GM18498 (cell line): Measurements from ENCODE around the gene PIP4K2A.
A peak's percentile ranks its signal among the peaks of the same experiment; 100 is the strongest.

ENCODE experiments used
- ATAC-seq: cut with Tn5 transposase; IDR thresholded peaks from one replicate; pipeline ENCODE4 v1.9.1; 2021; ENCODE audit warnings: mild to moderate bottlenecking, moderate library complexity; ENCODE audit not compliant: unreplicated experiment

Gene PIP4K2A

DNA sequence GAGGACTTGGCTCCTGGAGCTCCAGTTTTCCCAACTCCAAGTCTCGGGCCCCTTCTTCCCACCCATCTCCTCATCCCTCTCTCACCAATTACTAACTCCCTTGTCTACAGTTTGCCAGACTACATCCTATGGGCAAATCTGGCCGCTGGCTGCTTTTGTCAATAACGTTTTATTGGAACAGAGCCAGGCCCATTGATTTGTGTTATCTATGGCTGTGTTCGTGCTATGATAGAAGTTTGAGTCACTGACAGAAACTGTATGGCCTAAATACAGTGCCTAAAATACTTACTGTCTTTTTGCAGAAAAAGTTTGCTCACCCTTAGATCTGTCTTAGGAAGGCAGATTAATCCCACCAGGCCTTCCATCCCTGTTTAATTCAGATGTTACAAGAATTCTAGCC is 71.3 kb downstream of the PIP4K2A start:
- ATAC-seq = no peak

- ATAC-seq = no peak
Observed at GRCh38 chr10:22641743-22642142, 72.6 kb downstream of the PIP4K2A start.

- ATAC-seq = no peak
Observed at GRCh38 chr10:22640359-22640758, 74.0 kb downstream of the PIP4K2A start.

- no peak for ATAC-seq
Observed at GRCh38 chr10:22638863-22639262, 75.5 kb downstream of the PIP4K2A start.

DNA sequence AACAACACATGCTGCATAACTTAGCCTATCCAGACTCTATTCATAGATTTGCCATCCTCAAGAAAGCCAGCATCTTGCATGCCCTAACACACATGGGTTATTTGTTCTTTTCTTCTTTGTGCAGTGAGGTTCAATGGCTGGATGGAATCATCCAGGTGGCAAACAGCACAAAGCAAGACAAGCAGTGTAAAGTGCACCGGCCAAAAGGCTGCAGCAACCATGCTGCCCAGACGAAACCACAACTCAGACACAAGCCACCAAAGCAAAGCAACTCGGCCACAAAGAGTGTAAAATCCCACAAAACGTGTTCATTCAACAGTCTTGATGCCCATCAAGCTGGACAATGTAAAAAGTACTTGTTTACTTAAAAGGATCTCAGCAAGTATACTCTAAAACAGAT is 76.9 kb downstream of the PIP4K2A start:
- peak; percentile 55 for ATAC-seq

DNA sequence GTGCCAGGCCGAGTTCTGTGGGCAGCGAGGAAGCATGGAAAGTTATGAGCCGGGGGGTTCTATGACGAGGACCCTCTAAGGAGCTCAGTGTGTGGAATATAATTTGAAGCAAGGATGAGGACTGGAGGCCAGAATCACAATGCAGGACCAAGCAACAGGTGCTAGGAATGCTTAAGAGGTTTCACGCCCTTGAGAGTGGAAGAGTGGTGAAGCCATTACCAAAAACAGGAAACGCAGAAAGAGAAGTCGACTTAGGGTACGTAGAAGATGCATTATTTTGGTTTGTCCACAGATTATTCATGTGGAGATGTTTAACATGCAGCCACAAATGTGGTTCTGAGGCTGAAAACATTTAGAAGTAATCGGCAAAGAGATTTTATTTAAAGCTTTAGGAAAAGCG is 78.7 kb downstream of the PIP4K2A start:
- no peak for ATAC-seq

DNA sequence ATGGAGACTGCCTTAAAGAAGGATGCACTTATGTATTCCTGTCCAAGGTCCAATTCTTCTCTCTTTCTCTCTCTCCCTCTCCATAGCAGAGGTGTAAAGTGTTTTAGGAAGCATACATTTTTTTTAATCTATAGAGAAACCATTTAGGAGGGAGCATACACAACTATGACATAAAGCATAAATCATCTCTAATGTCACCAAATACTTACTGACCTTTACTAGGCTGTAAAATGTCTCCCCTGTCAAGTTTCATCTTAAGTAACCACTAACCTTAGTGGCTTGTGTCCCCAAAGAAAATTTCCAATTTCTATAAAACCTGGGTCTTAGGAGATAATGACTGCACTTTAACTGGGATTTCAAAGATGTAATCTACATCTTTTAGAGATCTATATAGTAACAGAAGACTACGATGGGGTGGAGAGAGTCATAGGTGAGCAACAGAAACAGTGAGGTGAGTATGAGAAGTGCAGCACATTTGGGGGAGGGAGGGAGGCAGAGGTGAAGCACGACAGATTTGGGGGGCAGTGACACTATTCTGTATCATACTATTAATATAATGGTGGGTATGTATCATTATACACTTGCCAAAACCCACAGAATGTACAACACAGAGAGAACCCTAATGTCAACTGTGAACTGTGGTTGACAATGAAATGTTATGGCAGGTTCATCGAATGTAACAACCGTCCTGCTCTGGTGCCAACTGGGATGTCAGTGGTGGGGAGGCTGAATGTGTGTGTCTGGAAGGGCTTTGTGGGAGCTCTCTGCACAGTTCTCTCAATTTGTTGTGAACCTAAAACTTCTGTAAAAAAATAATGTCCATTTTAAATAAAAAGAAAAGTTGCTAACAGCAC is 79.5 kb downstream of the PIP4K2A start:
- ATAC-seq = no peak

DNA sequence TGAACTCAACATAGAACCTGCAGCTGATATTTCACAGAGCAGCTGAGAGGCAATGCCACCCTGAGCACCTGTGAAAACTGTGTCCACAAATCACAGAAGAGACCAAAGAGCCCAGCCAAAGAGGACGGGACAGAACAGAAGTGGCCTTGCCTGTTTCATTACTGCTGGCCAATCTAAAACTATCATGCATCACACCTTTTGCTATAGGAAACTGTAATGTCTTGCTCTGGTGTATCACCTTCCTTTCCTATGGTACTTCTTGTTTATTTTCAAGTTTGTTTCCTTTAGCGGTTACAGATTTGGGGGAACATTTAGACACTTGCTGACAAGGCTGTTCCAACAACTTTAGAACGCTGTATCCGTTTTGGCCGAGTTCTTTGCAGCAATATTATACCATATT is 80.3 kb downstream of the PIP4K2A start:
- ATAC-seq = no peak

GRCh38 chr10:22633528-22633927 is 80.8 kb downstream of the PIP4K2A start:
- no peak for ATAC-seq

- no peak for ATAC-seq
Observed at GRCh38 chr10:22633106-22633505, 81.3 kb downstream of the PIP4K2A start.

GRCh38 chr10:22631646-22632278 is 82.6 kb downstream of the PIP4K2A start:
- ATAC-seq = no peak

- ATAC-seq = no peak
Observed at GRCh38 chr10:22631185-22631584, 83.2 kb downstream of the PIP4K2A start.

- peak; percentile 89 for ATAC-seq
Observed at GRCh38 chr10:22630234-22631174, 83.9 kb downstream of the PIP4K2A start.

GRCh38 chr10:22629852-22630233 is 84.5 kb downstream of the PIP4K2A start:
- peak; percentile 25 for ATAC-seq

DNA sequence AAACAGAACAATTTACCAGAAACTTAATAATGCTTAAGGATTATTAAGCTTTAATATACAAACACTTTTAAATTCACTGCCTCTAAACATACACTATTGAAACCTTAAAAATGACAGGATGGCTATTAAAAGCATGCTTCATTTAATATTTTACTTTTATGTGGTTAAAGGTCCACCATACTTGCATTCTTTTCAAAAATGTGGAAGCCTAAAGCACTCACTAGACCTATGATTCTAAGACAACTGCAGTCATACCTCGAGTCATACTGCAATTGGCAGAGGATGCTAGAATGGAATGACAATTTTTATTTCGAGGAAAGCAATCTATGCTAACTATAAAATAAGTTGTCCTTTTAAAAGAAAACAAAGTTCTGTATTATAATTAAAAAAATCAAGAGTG is 85.3 kb downstream of the PIP4K2A start:
- ATAC-seq = no peak

- no peak for ATAC-seq
Observed at GRCh38 chr10:22628309-22628708, 86.1 kb downstream of the PIP4K2A start.

DNA sequence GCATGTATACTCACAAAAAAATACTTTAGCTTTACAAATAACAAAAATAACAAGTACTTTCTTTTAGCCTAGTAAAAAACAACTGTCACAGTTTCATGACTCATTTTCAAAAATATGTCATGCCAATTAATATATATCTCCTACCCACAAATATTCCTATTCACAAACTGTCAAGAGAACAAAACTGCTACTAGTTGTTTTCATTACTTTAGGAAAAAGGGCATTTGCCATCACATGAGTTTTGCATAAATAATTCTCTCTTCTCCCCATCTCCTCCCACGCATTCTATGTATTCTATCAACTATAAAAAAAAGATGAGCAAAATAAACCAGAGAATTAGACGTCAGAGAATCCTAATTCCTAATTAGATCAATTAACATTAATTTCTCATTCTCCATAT is 87.6 kb downstream of the PIP4K2A start:
- no peak for ATAC-seq

GRCh38 chr10:22625516-22626290 is 88.7 kb downstream of the PIP4K2A start:
- no peak for ATAC-seq

DNA sequence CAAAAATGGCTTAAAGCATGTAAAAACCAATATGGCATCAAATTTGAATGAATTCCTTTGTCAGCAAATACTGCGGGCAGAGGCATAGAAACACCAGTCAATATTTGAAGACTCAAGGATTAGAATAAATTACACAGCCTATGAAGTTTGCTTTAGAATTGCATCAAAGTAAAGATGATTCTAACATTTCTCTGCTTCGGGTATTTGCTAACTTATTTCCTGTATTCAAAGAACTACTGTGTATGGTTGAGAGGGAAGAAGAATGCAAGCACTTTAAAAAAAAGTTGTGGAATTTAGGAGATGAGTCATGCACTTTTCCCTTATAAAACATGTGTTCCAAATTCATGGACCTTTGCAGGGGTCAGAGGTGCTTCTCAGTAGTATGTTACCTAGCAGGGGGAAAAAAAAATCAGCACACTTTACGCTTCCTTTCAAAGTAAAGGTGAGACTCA is 90.1 kb downstream of the PIP4K2A start:
- no peak for ATAC-seq

GRCh38 chr10:22623633-22624253 is 90.6 kb downstream of the PIP4K2A start:
- ATAC-seq = no peak
